GM12892 (cell line): ENCODE data around the gene ADD3.

Experiments used
- POLR2A ChIP-seq: IDR thresholded peaks from 2 replicates; pipeline ENCODE4 v1.6.1; 2011; ENCODE audit warnings: low read depth, low read length, control low read depth
- POLR2AphosphoS5 ChIP-seq: IDR thresholded peaks from 2 replicates; pipeline ENCODE4 v1.6.1; 2011; ENCODE audit warnings: low read depth, low read length, control low read depth

DNA sequence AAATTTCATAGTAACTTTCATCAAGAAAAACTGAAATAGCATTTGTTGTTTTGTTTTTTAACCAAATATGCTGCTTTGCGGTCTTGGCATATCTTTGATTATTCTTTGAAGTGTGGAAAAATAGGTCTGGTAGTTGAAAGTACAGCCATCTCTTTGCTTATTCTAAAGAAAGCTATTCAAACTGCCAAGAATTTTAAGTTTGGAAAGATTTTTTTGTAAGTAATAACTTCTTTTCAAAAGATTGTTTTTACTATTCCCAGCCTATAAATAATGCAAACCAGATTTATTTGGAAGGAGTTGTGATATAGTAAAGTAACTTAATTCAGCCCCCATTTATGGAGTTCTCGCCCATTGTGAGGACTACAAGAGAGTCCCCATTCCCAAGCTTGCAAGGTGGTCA is 87.0 kb downstream of the ADD3 start:
- TF ChIP-seq POLR2AphosphoS5 = no peak
- TF ChIP-seq POLR2A = no peak
